Measurements from ENCODE around the gene NAA20. TPM values are rescaled to one million over a fixed set of nuclear protein-coding genes. Genes with fewer than 3 reads are reported as not detected.

The NAA20 gene
- total and polyA plus RNA-seq, 2 of the 13 experiments (the other 11 are each of a cell fraction or from before 2014, with no cell fraction given) = 81.9 to 82.8 TPM

GRCh38 chr20:19986419-19986818, 30.7 kb upstream of the NAA20 start:
- in situ Hi-C loops (cut with HindIII; ENCODE audit: extremely low pct_ligation_motif_present, low pct_unique_long_range_greater_than_20kb) (no loop called here), intact Hi-C loops (cut with micrococcal nuclease; ENCODE audit: unreplicated experiment) (no loop called here)
- Histone ChIP-seq H4K20me1 (ENCODE audit: insufficient read depth, low read length) (no peaks in the 10 kb centered on the region), H3K9me3 (ENCODE audit: low read length) (no peaks in the 10 kb centered on the region), H3K9ac (ENCODE audit: insufficient read depth, low read depth, low read length) (no peak overlapping the region), H2AFZ (ENCODE audit: low read length) (no peak overlapping the region), H3K36me3 (replicated peaks in 1 of 2; ENCODE audit: control insufficient read depth in 1 of 2, insufficient read depth in 2 of 2, low read length in 2 of 2) (no peaks in the 10 kb centered on the region), H3K4me3 (replicated peaks in 1 of 3; ENCODE audit: insufficient read depth in 1 of 3, low read depth in 2 of 3, low read length in 3 of 3) (no peak overlapping the region), H3K79me2 (ENCODE audit: insufficient read depth, low read length) (no peaks in the 10 kb centered on the region), H3K4me2 (ENCODE audit: low read depth, low read length) (no peak overlapping the region), H3K27ac (ENCODE audit: extremely low read length, insufficient read depth, low read length) (no peak overlapping the region), H3K4me1 (ENCODE audit: insufficient read depth, low read length) (peaks cover 15% of the 10 kb centered on the region), H3K27me3 (ENCODE audit: control insufficient read depth in 1 of 2, insufficient read depth in 2 of 2, low read length in 2 of 2) (no peaks in the 10 kb centered on the region)
- no peak for DNase-seq (ENCODE audit: low spot score)
- CTCF ChIA-PET (ENCODE audit: low intra/inter-chr PET ratio, low total read pairs) = no interaction called here
- WGBS (ENCODE audit: low lambda C conversion rate) = 72% methylated on average over 6 of the region's 6 CpGs
- no peak for FAIRE-seq
- ATAC-seq = no peak
- TF ChIP-seq ZNF256 (CRISPR knock-in tag; conservative IDR thresholded peaks at IDR 0.05) (no peak), CCAR2 (optimal IDR thresholded peaks at IDR 0.05; ENCODE audit: low read depth, low read length) (no peak), ATF7 (IDR thresholded peaks at IDR 0.05) (no peak), ATF7 (CRISPR knock-in tag; IDR thresholded peaks at IDR 0.05) (no peak), PRDM4 (CRISPR knock-in tag; IDR thresholded peaks at IDR 0.05; ENCODE audit: borderline replicate concordance) (no peak), TOPORS (CRISPR knock-in tag; IDR thresholded peaks at IDR 0.05) (no peak), SALL1 (CRISPR knock-in tag; IDR thresholded peaks at IDR 0.05) (no peak), MEIS2 (CRISPR knock-in tag; IDR thresholded peaks at IDR 0.05) (no peak), PCBP1 (IDR thresholded peaks at IDR 0.05; ENCODE audit: borderline replicate concordance, low read depth, low read length) (no peak), KDM5A (IDR thresholded peaks at IDR 0.05; ENCODE audit: borderline replicate concordance, low read length) (no peak), SNAPC4 (CRISPR knock-in tag; IDR thresholded peaks at IDR 0.05) (no peak), THAP7 (CRISPR knock-in tag; IDR thresholded peaks at IDR 0.05) (no peak), ZNF773 (CRISPR knock-in tag; IDR thresholded peaks at IDR 0.05; ENCODE audit: borderline replicate concordance) (no peak), ZNF737 (CRISPR knock-in tag; IDR thresholded peaks at IDR 0.05; ENCODE audit: borderline replicate concordance) (no peak)
- POLR2A ChIA-PET = no interaction called here
- no TSS peak for BruUV-seq (replicated peaks)
